Hematopoietic multipotent progenitor cell treated with erythropoietin and hydrocortisone succinate and interleukin-3 and kit ligand, for 17 days (in vitro differentiated cells): ENCODE data around the gene DOHH.
"Not testable (repeated sequence)": the region's sequence is repeated elsewhere in the genome, so short reads cannot be mapped to it uniquely, and the experiment has no call there.

Experiments
- DNase-seq: peaks from one replicate; pipeline ENCODE4 v3.0.0-alpha.2; 2015; ENCODE audit warnings: low spot score

Gene DOHH

GRCh38 chr19:3519126-3519525, 18.7 kb upstream of the DOHH start:
- DNase-seq = no peak

- DNase-seq = no peak
These were observed 18.2 kb upstream of the DOHH start for GRCh38 chr19:3518659-3519058.

- no peak for DNase-seq
These were observed 17.8 kb upstream of the DOHH start for GRCh38 chr19:3518255-3518654.

- DNase-seq = no peak
These were observed 17.2 kb upstream of the DOHH start for GRCh38 chr19:3517638-3518037.

GRCh38 chr19:3516675-3517207, 16.3 kb upstream of the DOHH start:
- DNase-seq = peak; percentile 81

- DNase-seq = no peak
These were observed 15.5 kb upstream of the DOHH start for GRCh38 chr19:3515891-3516422.

- DNase-seq = no peak
These were observed 14.5 kb upstream of the DOHH start for GRCh38 chr19:3514930-3515329.

GRCh38 chr19:3513229-3514140, 13.0 kb upstream of the DOHH start:
- DNase-seq = no peak

- peak; percentile 29 for DNase-seq
These were observed 12.2 kb upstream of the DOHH start for GRCh38 chr19:3512562-3513228.

- no peak for DNase-seq
These were observed 11.2 kb upstream of the DOHH start for GRCh38 chr19:3511506-3512251.

- DNase-seq = no peak
These were observed 10.3 kb upstream of the DOHH start for GRCh38 chr19:3510727-3511126.

- DNase-seq = no peak
These were observed 9.1 kb upstream of the DOHH start for GRCh38 chr19:3509566-3509989.

- no peak for DNase-seq
These were observed 8.5 kb upstream of the DOHH start for GRCh38 chr19:3508771-3509535.

- not testable (repeated sequence) for DNase-seq
These were observed 7.7 kb upstream of the DOHH start for GRCh38 chr19:3508121-3508661.

GRCh38 chr19:3507371-3508120, 7.1 kb upstream of the DOHH start:
- DNase-seq = peak; percentile 47

GRCh38 chr19:3506384-3507340, 6.2 kb upstream of the DOHH start:
- peak; percentile 53 for DNase-seq

GRCh38 chr19:3505598-3506383, 5.3 kb upstream of the DOHH start, which contains the start of gene FZR1:
FZR1 (plus strand) TSS chr19:3506311; CDS start chr19:3522990, 16,679 bp downstream.
- DNase-seq = peak; percentile 100

GRCh38 chr19:3504735-3505134, 4.3 kb upstream of the DOHH start:
- DNase-seq = peak; percentile 70
